Neural cell (in vitro differentiated cells): Measurements from ENCODE around the gene FNDC3B. TPM values are rescaled to one million over a fixed set of nuclear protein-coding genes. Genes with fewer than 3 reads are reported as not detected.

ENCODE experiments used
- H2AFZ ChIP-seq: fragments of 200-600, 300-800 bp; sonication (generic), shearing (Covaris generic); 2 replicates; pipeline ENCODE4 v1.6.0; 2014; ENCODE audit warnings: low read depth, mild to moderate bottlenecking, antibody characterized with exemption, low read length, moderate library complexity
- H3F3A ChIP-seq: fragments of 200-600 bp; shearing (Covaris generic); 2 replicates; pipeline ENCODE4 v1.6.1; 2016; ENCODE audit warnings: mild to moderate bottlenecking, moderate library complexity, mixed read lengths, antibody characterized with exemption, low read length; ENCODE audit not compliant: insufficient read depth, poor library complexity, severe bottlenecking
- H3K27ac ChIP-seq: fragments of 200-600, 300-800 bp; sonication (generic), shearing (Covaris generic); 2 replicates; pipeline ENCODE4 v1.5.1; 2014; ENCODE audit warnings: mild to moderate bottlenecking, low read length, moderate library complexity
- H3K27me3 ChIP-seq: fragments of 300-800, 200-600 bp; sonication (generic), shearing (Covaris generic); 2 replicates; pipeline ENCODE4 v1.6.0; 2014; ENCODE audit warnings: mild to moderate bottlenecking, low read depth, low read length, moderate library complexity; ENCODE audit not compliant: insufficient read depth
- H3K36me3 ChIP-seq: fragments of 300-800, 200-600 bp; sonication (generic), shearing (Covaris generic); 2 replicates; pipeline ENCODE4 v1.5.1; 2014; ENCODE audit warnings: mild to moderate bottlenecking, antibody characterized with exemption, low read length, moderate library complexity; ENCODE audit not compliant: insufficient read depth
- H3K4me2 ChIP-seq: fragments of 300-800, 200-600 bp; sonication (generic), shearing (Covaris generic); 2 replicates; pipeline ENCODE4 v1.6.0; 2014; ENCODE audit warnings: mild to moderate bottlenecking, low read length
- H3K4me3 ChIP-seq: fragments of 300-800, 200-600 bp; sonication (generic), shearing (Covaris generic); 2 replicates; pipeline ENCODE4 v1.5.1; 2014; ENCODE audit warnings: mild to moderate bottlenecking, low read length, moderate library complexity
- H3K79me2 ChIP-seq: fragments of 200-600 bp; shearing (Covaris generic); replicated peaks from 2 replicates; pipeline ENCODE4 v1.6.0; 2014; ENCODE audit warnings: mild to moderate bottlenecking, low read length, moderate library complexity; ENCODE audit not compliant: insufficient read depth
- H3K9ac ChIP-seq: fragments of 300-800, 200-600 bp; sonication (generic), shearing (Covaris generic); 2 replicates; pipeline ENCODE4 v1.6.1; 2016; ENCODE audit warnings: mild to moderate bottlenecking, low read length, mixed read lengths
- H3K9me2 ChIP-seq: fragments of 200-600 bp; shearing (Covaris generic); 2 replicates; pipeline ENCODE4 v1.6.1; 2016; ENCODE audit warnings: mild to moderate bottlenecking, low read length, mixed read lengths; ENCODE audit not compliant: insufficient read depth
- H3K9me3 ChIP-seq: fragments of 200-600, 300-800 bp; sonication (generic), shearing (Covaris generic); 2 replicates; pipeline ENCODE4 v1.6.1; 2016; ENCODE audit warnings: mild to moderate bottlenecking, mixed run types, low read length, moderate library complexity, mixed read lengths
- H4K20me1 ChIP-seq: fragments of 200-600 bp; shearing (Covaris generic); 2 replicates; pipeline ENCODE4 v1.6.1; 2016; ENCODE audit warnings: mild to moderate bottlenecking, mixed run types; ENCODE audit not compliant: insufficient read depth
- CTCF ChIP-seq: fragments of 450-650 bp; IDR thresholded peaks from 2 replicates; pipeline ENCODE4 v1.5.1; 2014; ENCODE audit warnings: antibody characterized with exemption, mild to moderate bottlenecking, moderate library complexity; ENCODE audit not compliant: poor library complexity, severe bottlenecking
- EP300 ChIP-seq: fragments of 450-650 bp; conservative IDR thresholded peaks from 2 replicates; pipeline ENCODE4 v1.6.1; 2014; ENCODE audit warnings: antibody characterized with exemption, mild to moderate bottlenecking, moderate library complexity; ENCODE audit not compliant: poor library complexity, severe bottlenecking
- EZH2 ChIP-seq: fragments of 200-600, 300-800 bp; shearing (Covaris generic), sonication (generic); IDR thresholded peaks from 2 replicates; pipeline ENCODE4 v1.6.1; 2014; ENCODE audit warnings: antibody characterized with exemption, low read length, borderline replicate concordance, mild to moderate bottlenecking; ENCODE audit not compliant: insufficient read depth, poor library complexity, severe bottlenecking
- MXI1 ChIP-seq: fragments of 450-650 bp; conservative IDR thresholded peaks from 2 replicates; pipeline ENCODE4 v1.6.1; 2014; ENCODE audit warnings: antibody characterized with exemption, mild to moderate bottlenecking; ENCODE audit not compliant: poor library complexity, severe bottlenecking
- POLR2AphosphoS5 ChIP-seq: IDR thresholded peaks from 2 replicates; pipeline ENCODE4 v1.6.1; 2012
- RAD21 ChIP-seq: fragments of 450-650 bp; conservative IDR thresholded peaks from 2 replicates; pipeline ENCODE4 v1.6.1; 2014; ENCODE audit warnings: antibody characterized with exemption, mild to moderate bottlenecking, moderate library complexity
- SMC3 ChIP-seq: fragments of 450-650 bp; conservative IDR thresholded peaks from 2 replicates; pipeline ENCODE4 v1.6.1; 2014; ENCODE audit warnings: antibody characterized with exemption, mild to moderate bottlenecking, moderate library complexity; ENCODE audit not compliant: poor library complexity
- TAF1 ChIP-seq: IDR thresholded peaks from 2 replicates; pipeline ENCODE4 v1.6.1; 2012; ENCODE audit warnings: low read depth
- polyA plus RNA-seq: library from polyadenylated mRNA; depleted of rRNA; stranded (reverse); fragments of >200 nt; gene quantifications from 2 replicates; pipeline ENCODE4 v1.2.3, GENCODE V29; 2014
- TF ChIP-seq, protein P1 (sequence below): IDR thresholded peaks from 2 replicates; pipeline ENCODE4 v1.6.1; 2012; ENCODE audit warnings: borderline replicate concordance

FNDC3B gene
- polyA plus RNA-seq, 1 donor from 2014 or later: 4.9 TPM

GRCh38 chr3:172402090-172402489, 362.7 kb downstream of the FNDC3B start:
- no peak overlapping the region for H3K4me2 ChIP-seq
- no peaks in the 10 kb centered on the region for H3K36me3 ChIP-seq
- no peaks in the 10 kb centered on the region for H3F3A ChIP-seq
- TF ChIP-seq SMC3 (no peak), POLR2AphosphoS5 (no peak), CTCF (no peak), RAD21 (no peak), MXI1 (no peak), EP300 (no peak), EZH2 (no peak), TAF1 (no peak)
- TF ChIP-seq, protein P1, sequence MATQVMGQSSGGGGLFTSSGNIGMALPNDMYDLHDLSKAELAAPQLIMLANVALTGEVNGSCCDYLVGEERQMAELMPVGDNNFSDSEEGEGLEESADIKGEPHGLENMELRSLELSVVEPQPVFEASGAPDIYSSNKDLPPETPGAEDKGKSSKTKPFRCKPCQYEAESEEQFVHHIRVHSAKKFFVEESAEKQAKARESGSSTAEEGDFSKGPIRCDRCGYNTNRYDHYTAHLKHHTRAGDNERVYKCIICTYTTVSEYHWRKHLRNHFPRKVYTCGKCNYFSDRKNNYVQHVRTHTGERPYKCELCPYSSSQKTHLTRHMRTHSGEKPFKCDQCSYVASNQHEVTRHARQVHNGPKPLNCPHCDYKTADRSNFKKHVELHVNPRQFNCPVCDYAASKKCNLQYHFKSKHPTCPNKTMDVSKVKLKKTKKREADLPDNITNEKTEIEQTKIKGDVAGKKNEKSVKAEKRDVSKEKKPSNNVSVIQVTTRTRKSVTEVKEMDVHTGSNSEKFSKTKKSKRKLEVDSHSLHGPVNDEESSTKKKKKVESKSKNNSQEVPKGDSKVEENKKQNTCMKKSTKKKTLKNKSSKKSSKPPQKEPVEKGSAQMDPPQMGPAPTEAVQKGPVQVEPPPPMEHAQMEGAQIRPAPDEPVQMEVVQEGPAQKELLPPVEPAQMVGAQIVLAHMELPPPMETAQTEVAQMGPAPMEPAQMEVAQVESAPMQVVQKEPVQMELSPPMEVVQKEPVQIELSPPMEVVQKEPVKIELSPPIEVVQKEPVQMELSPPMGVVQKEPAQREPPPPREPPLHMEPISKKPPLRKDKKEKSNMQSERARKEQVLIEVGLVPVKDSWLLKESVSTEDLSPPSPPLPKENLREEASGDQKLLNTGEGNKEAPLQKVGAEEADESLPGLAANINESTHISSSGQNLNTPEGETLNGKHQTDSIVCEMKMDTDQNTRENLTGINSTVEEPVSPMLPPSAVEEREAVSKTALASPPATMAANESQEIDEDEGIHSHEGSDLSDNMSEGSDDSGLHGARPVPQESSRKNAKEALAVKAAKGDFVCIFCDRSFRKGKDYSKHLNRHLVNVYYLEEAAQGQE: no peak
- H3K27me3 ChIP-seq: no peaks in the 10 kb centered on the region
- H3K9ac ChIP-seq: no peak overlapping the region
- no peaks in the 10 kb centered on the region for H4K20me1 ChIP-seq
- no peaks in the 10 kb centered on the region for H3K9me2 ChIP-seq
- no peak overlapping the region for H3K4me3 ChIP-seq
- no peaks in the 10 kb centered on the region for H3K79me2 ChIP-seq
- H2AFZ ChIP-seq: no peak overlapping the region
- H3K27ac ChIP-seq: no peak overlapping the region
- H3K9me3 ChIP-seq: no peaks in the 10 kb centered on the region

- no peak overlapping the region for H3K27ac ChIP-seq
- H3K9me2 ChIP-seq: no peaks in the 10 kb centered on the region
- H3F3A ChIP-seq: no peaks in the 10 kb centered on the region
- H3K9me3 ChIP-seq: no peaks in the 10 kb centered on the region
- no peak overlapping the region for H3K4me2 ChIP-seq
- H3K36me3 ChIP-seq: no peaks in the 10 kb centered on the region
- H3K27me3 ChIP-seq: no peaks in the 10 kb centered on the region
- H4K20me1 ChIP-seq: no peaks in the 10 kb centered on the region
- TF ChIP-seq EP300: no peak
- TF ChIP-seq POLR2AphosphoS5: no peak
- TF ChIP-seq CTCF: no peak
- TF ChIP-seq EZH2: no peak
- TF ChIP-seq, protein P1: no peak
- no peak for TF ChIP-seq MXI1
- no peak for TF ChIP-seq SMC3
- no peak for TF ChIP-seq RAD21
- no peak for TF ChIP-seq TAF1
- H3K79me2 ChIP-seq: no peaks in the 10 kb centered on the region
- H3K9ac ChIP-seq: no peak overlapping the region
- no peak overlapping the region for H2AFZ ChIP-seq
- no peak overlapping the region for H3K4me3 ChIP-seq
Observed at GRCh38 chr3:172402892-172403643, 363.7 kb downstream of the FNDC3B start.
